Sciatic nerve (tissue), 2 donors: ENCODE data around the gene SON. TPM values are rescaled to one million over a fixed set of nuclear protein-coding genes. Genes with fewer than 3 reads are reported as not detected.

Experiments used
- ATAC-seq: fragments of 200-7000 bp; cut with Tn5 transposase; one replicate; pipeline ENCODE4 v1.9.1; 2020; ENCODE audit warnings: mild to moderate bottlenecking, moderate library complexity
- DNase-seq: peaks from one replicate; pipeline ENCODE4 v3.0.0-alpha.2; 2020; ENCODE audit warnings: low spot score
- intact Hi-C: fragments of 100-400 bp; cut with DNase I; formaldehyde crosslinking; loops from one replicate; pipeline ENCODE4 v1.14.2; 2022
- total RNA-seq: library from RNA; stranded (reverse); fragmentation: NEBNext Ultra II Directional; extraction: Animal tissue kit (Norgen Biotek cat#: 25700); gene quantifications from one replicate; pipeline ENCODE4 v1.2.1, GENCODE V29; 2021
- donor health status: DM: no; HTN: no; CAD: no.
- donor health status: DM: no; HTN: no; CAD: no.

The SON gene
- total RNA-seq, 1 donor from 2014 or later: 375 TPM

- peak; percentile 48 for ATAC-seq
- DNase-seq: peak; percentile 89
- intact Hi-C loops: no loop called here
Observed at GRCh38 chr21:33543505-33544129, 779 bp downstream of the SON start.

DNA sequence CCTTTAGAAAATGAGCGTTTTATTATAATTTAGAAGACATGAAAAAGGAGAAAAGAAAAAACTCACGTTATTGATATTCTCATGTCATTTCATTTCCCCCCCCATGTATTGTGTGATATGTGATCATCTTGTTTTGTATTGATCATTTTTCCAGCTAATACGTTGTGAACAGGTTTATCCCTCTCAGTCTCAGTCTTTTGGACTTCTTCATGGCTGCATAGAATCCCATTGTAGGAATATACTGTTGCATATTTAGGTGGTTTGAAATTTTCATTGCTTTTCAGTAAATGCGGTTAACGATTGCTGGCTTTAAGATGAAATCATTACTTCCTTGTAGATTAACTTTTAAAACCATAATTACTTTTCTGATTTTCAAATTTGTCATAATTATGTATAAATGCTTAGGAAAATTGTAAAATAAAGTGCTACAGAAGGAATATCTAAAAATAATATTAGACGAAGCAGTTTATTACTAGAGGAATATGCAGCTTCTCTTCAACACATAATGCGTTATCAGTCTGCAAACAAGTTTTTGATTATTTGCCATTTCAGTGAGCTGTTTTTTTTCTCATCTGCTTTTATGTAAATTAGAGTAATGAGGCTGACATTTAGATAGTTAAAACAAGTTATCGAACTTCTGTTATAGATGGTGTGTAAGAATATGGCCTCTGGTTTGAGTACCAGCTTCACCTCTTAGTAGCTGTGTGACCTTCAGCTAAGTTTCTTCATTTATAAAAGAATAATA is 1.8 kb downstream of the SON start:
- intact Hi-C loops: no loop called here
- ATAC-seq (no peak), DNase-seq (no peak)

DNA sequence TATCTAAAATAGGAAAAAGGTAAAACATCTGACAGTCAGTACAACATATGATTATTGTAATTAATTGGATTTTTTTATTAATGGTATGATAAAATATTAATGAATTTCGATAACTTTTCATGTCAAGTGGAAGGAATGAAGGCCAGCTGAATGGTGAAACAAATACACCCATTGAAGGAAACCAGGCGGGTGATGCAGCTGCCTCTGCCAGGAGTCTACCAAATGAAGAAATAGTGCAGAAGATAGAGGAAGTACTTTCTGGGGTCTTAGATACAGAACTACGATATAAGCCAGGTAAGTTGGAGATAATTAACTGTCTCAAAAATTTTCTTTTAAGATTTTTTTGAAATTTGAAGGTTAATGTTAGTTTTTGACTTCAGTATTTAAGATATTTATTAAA is 3.2 kb downstream of the SON start:
- intact Hi-C loops: no loop called here
- DNase-seq (no peak), ATAC-seq (no peak)

DNA sequence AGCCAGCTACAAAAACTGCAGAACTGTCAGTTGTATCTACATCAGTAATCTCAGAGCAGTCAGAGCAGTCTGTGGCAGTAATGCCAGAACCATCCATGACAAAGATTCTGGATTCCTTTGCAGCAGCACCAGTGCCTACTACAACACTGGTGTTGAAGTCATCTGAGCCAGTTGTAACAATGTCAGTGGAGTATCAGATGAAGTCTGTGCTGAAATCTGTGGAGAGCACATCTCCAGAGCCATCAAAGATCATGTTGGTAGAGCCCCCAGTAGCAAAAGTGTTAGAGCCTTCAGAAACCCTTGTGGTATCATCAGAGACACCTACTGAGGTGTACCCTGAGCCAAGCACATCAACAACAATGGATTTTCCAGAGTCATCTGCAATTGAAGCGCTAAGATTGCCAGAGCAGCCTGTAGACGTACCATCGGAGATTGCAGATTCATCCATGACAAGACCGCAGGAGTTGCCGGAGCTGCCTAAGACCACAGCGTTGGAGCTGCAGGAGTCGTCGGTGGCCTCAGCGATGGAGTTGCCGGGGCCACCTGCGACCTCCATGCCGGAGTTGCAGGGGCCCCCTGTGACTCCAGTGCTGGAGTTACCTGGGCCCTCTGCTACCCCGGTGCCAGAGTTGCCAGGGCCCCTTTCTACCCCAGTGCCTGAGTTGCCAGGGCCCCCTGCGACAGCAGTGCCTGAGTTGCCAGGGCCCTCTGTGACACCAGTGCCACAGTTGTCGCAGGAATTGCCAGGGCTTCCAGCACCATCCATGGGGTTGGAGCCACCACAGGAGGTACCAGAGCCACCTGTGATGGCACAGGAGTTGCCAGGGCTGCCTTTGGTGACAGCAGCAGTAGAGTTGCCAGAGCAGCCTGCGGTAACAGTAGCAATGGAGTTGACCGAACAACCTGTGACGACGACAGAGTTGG is 7.3 kb downstream of the SON start:
- intact Hi-C loops: no loop called here
- DNase-seq (no peak), ATAC-seq (no peak)

DNA sequence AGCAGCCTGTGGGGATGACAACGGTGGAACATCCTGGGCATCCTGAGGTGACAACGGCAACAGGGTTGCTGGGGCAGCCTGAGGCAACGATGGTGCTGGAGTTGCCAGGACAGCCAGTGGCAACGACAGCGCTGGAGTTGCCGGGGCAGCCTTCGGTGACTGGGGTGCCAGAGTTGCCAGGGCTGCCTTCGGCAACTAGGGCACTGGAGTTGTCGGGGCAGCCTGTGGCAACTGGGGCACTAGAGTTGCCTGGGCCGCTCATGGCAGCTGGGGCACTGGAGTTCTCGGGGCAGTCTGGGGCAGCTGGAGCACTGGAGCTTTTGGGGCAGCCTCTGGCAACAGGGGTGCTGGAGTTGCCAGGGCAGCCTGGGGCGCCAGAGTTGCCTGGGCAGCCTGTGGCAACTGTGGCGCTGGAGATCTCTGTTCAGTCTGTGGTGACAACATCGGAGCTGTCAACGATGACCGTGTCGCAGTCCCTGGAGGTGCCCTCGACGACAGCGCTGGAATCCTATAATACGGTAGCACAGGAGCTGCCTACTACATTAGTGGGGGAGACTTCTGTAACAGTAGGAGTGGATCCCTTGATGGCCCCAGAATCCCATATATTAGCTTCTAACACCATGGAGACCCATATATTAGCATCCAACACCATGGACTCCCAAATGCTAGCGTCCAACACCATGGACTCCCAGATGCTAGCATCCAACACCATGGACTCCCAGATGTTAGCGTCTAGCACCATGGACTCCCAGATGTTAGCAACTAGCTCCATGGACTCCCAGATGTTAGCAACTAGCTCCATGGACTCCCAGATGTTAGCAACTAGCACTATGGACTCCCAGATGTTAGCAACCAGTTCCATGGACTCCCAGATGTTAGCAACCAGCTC is 8.2 kb downstream of the SON start:
- peak; percentile 10 for ATAC-seq
- intact Hi-C loops: no loop called here
- no peak for DNase-seq

- intact Hi-C loops: no loop called here
- DNase-seq (no peak), ATAC-seq (no peak)
Observed at GRCh38 chr21:33551664-33552063, 8.8 kb downstream of the SON start.

DNA sequence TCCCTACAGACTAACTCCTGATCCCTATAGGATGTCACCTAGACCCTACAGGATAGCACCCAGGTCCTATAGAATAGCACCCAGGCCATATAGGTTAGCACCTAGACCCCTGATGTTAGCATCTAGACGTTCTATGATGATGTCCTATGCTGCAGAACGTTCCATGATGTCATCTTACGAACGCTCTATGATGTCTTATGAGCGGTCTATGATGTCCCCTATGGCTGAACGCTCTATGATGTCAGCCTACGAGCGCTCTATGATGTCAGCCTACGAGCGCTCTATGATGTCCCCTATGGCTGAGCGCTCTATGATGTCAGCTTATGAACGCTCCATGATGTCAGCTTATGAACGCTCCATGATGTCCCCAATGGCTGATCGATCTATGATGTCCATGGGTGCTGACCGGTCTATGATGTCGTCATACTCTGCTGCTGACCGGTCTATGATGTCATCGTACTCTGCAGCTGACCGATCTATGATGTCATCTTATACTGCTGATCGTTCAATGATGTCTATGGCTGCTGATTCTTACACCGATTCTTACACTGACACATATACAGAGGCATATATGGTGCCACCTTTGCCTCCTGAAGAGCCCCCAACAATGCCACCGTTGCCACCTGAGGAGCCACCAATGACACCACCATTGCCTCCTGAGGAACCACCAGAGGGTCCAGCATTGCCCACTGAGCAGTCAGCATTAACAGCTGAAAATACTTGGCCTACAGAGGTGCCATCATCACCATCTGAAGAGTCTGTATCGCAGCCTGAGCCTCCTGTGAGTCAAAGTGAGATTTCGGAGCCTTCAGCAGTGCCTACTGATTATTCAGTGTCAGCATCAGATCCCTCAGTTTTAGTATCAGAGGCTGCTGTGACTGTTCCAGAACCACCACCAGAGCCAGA is 9.5 kb downstream of the SON start:
- ATAC-seq (peak; percentile 31), DNase-seq (no peak)
- intact Hi-C loops: no loop called here

DNA sequence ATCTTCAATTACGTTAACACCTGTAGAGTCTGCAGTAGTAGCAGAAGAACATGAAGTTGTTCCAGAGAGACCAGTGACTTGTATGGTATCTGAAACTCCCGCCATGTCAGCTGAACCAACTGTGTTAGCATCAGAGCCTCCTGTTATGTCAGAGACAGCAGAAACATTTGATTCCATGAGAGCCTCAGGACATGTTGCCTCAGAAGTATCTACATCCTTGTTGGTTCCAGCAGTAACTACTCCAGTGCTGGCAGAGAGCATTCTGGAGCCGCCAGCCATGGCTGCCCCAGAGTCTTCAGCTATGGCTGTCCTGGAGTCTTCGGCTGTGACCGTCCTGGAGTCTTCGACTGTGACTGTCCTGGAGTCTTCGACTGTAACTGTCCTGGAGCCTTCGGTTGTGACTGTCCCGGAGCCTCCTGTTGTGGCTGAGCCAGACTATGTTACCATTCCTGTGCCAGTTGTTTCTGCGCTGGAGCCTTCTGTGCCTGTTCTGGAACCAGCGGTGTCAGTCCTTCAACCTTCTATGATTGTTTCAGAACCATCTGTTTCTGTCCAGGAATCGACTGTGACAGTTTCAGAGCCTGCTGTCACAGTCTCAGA is 10.3 kb downstream of the SON start:
- DNase-seq: no peak
- intact Hi-C loops: no loop called here
- no peak for ATAC-seq

- intact Hi-C loops: no loop called here
- DNase-seq: no peak
- ATAC-seq: no peak
Observed at GRCh38 chr21:33554236-33554981, 11.6 kb downstream of the SON start.

- ATAC-seq (no peak), DNase-seq (no peak)
- intact Hi-C loops: no loop called here
Observed at GRCh38 chr21:33554982-33555344, 12.1 kb downstream of the SON start.

- no peak for DNase-seq
- intact Hi-C loops: no loop called here
- no peak for ATAC-seq
Observed at GRCh38 chr21:33557447-33557846, 14.6 kb downstream of the SON start.

- ATAC-seq (no peak), DNase-seq (no peak)
- intact Hi-C loops: no loop called here
Observed at GRCh38 chr21:33558777-33559421, 16.1 kb downstream of the SON start.

GRCh38 chr21:33559813-33560212 is 17.0 kb downstream of the SON start:
- no peak for ATAC-seq
- DNase-seq: no peak
- intact Hi-C loops: no loop called here

- intact Hi-C loops: no loop called here
- DNase-seq (no peak), ATAC-seq (no peak)
Observed at GRCh38 chr21:33560965-33561364, 18.1 kb downstream of the SON start.

DNA sequence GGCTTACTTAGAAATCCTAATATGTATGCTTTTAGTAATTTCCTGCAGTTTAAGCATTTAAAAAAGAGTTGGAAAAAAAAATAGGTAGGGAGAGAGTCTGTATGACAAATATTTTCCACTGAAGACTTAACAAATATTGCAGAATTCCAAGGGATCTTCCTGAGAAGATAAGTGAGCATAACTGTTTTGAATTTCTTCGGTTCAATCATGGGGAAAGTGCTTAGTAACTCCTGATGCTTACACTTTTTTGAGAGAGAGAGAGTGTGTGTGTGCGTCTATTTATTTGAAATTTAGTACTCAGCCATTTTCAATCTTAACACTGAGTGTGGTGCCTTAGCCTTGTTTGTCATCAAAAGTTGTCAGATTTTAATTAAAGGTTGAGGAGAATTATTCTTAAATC is 18.5 kb downstream of the SON start:
- DNase-seq (no peak), ATAC-seq (no peak)
- intact Hi-C loops: no loop called here

DNA sequence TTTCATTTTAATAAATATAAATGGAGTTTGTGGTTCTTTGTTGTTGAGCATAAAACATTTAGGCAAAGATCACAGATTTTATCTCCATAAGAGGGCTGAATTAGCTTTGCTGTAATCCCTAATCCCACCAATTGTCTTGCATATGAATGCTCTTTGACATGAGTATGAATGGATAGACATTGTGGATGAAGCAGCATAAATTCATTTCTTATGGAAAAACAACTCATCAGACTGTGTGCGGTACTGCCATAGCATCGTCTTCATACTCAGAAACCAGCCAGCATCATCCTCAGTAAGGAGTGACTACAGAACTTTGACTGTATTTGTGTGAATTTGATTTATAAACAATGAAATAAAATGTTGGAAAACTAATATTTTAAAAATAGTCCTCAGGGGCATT is 19.6 kb downstream of the SON start:
- ATAC-seq (no peak), DNase-seq (no peak)
- intact Hi-C loops: no loop called here

DNA sequence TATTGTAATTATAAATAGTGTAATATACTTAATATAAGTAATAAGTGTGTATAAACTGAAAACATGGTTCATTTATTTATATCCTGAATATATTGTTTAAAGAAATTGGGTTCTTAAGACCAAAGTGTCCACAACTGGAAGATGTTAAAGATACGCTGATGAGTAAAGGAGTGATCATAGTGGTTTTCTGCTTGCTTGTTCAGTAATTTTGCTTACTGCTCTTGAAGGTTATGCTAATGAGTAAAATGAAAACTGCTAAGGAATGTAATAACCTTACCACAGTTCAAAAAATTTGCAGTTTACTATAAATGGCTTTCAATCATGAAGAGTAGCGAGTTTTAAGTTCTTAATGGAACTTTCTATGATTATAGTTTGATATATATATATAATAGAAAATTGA is 23.7 kb downstream of the SON start:
- no peak for ATAC-seq
- intact Hi-C loops: no loop called here
- DNase-seq: no peak
